Right lobe of liver (tissue), 6 donors: Measurements from ENCODE around the gene AXIN1. TPM values are rescaled to one million over a fixed set of nuclear protein-coding genes. Genes with fewer than 3 reads are reported as not detected.
A peak's percentile ranks its signal among the peaks of the same experiment; 100 is the strongest.
"Not testable (repeated sequence)": the region's sequence is repeated elsewhere in the genome, so short reads cannot be mapped to it uniquely, and the experiment has no call there.

ENCODE experiments used
- ATAC-seq, 4 donors: fragments of 200-7000 bp; cut with Tn5 transposase; one replicate each; pipeline ENCODE4 v1.9.1; 2020; ENCODE audit warnings: mild to moderate bottlenecking in 4 of 4, moderate library complexity in 4 of 4
- DNase-seq, 3 donors: peaks; one replicate each; pipeline ENCODE4 v3.0.0-alpha.2; 2020
- H3K27ac ChIP-seq, 3 donors: fragments of 200-600 bp; one replicate each; pipeline ENCODE4 v1.8.0; 2022
- H3K27me3 ChIP-seq, 2 donors: fragments of 200-600 bp; one replicate each; pipeline ENCODE4 v1.8.0; 2022
- H3K36me3 ChIP-seq, 4 donors: fragments of 200-600 bp; sonication (generic) in 1 of 4; one replicate each; pipeline versions ENCODE4 v1.5.1 to v1.8.0; 2017 to 2022; ENCODE audit warnings: control low read depth in 1 of 4
- H3K4me1 ChIP-seq, 4 donors: fragments of 200-600 bp; sonication (generic) in 1 of 4; one replicate each; pipeline versions ENCODE4 v1.5.1 to v1.8.0; 2017 to 2022; ENCODE audit warnings: control low read depth in 1 of 4
- H3K4me3 ChIP-seq, 3 donors: fragments of 200-600 bp; one replicate each; pipeline ENCODE4 v1.8.0; 2022
- H3K9me3 ChIP-seq, 4 donors: fragments of 200-600 bp; sonication (generic) in 1 of 4; one replicate each; pipeline versions ENCODE4 v1.5.1 to v1.8.0; 2017 to 2022; ENCODE audit warnings: control low read depth in 1 of 4
- POLR2A ChIP-seq: fragments of 450-650 bp; IDR thresholded peaks from one replicate; pipeline ENCODE4 v1.6.1; 2017; ENCODE audit warnings: antibody characterized with exemption, mild to moderate bottlenecking
- WGBS: methylation state at CpG from one replicate; pipeline ENCODE4 v1.1.6; 2018; ENCODE audit warnings: low coverage, low lambda C conversion rate; ENCODE audit not compliant: insufficient coverage; ENCODE audit errors: missing lambda C conversion rate; 5-methylcytosine and 5-hydroxymethylcytosine counted together
- intact Hi-C, 2 donors: fragments of 100-400 bp; cut with DNase I; formaldehyde crosslinking; loops; one replicate each; pipeline versions ENCODE4 v1.11.2 to v1.14.1; 2022
- total RNA-seq, 6 experiments: library from RNA; depleted of rRNA in 2 of 6; stranded (reverse); fragments of >200 nt in 2 of 6; fragmentation: NEBNext Ultra II Directional in 3 of 6; extraction: Animal tissue kit (Norgen Biotek cat#: 25700) in 3 of 6; gene quantifications; one replicate each; pipeline versions ENCODE4 v1.1.0 to v1.2.4, GENCODE V29; 2016 to 2023
- TF ChIP-seq, protein P1 (sequence below), 4 donors: fragments of 200-600 bp in 3 of 4; fragments of 450-650 bp in 1 of 4; IDR thresholded peaks; one replicate each; pipeline versions ENCODE4 v1.5.1 to v1.8.0; 2016 to 2022; ENCODE audit warnings: antibody characterized with exemption in 4 of 4, mild to moderate bottlenecking in 2 of 4
- donor health status: DM: no; HTN: yes; CAD: no.
- donor health status: DM: no; HTN: no; CAD: no.
- donor health status: DM: no; HTN: no; CAD: no.
- donor health status: DM: no; HTN: yes; CAD: no.
- donor health status: DM: no; HTN: yes; CAD: no.

AXIN1 gene
- total RNA-seq, 6 experiments from 2014 or later: 5.5 to 17.4 (median 9.4) TPM

DNA sequence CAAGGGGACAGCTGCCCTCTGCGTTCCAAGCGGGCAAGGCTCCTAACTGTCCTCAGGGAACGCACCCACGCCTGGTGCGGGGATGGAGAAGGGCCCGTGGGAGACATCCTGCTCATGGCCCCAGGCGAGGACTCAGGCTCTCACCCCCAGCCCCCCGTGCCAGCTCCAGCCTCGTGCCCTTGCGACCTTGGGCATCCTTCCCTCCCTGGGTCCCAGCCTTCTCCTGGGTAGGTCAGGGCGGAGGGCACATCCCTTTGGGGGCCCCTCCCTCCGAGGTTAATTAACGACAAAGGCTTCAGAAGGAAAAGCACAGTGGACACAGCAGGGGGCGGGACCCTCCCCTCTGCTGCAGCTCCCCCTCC, 26.3 kb upstream of the AXIN1 start:
- Histone ChIP-seq H3K9me3 (no peaks in the 10 kb centered on the region), H3K4me3 (no peak overlapping the region), H3K27ac (no peak overlapping the region), H3K36me3 (peaks cover 0 to 6% (median 0%) of the 10 kb centered on the region in 4 donors), H3K4me1 (peaks cover 0 to 5% (median 0%) of the 10 kb centered on the region in 4 donors), H3K27me3 (no peaks in the 10 kb centered on the region)
- peak in 2 of 3 donors; percentile 46 for DNase-seq
- TF ChIP-seq, protein P1, sequence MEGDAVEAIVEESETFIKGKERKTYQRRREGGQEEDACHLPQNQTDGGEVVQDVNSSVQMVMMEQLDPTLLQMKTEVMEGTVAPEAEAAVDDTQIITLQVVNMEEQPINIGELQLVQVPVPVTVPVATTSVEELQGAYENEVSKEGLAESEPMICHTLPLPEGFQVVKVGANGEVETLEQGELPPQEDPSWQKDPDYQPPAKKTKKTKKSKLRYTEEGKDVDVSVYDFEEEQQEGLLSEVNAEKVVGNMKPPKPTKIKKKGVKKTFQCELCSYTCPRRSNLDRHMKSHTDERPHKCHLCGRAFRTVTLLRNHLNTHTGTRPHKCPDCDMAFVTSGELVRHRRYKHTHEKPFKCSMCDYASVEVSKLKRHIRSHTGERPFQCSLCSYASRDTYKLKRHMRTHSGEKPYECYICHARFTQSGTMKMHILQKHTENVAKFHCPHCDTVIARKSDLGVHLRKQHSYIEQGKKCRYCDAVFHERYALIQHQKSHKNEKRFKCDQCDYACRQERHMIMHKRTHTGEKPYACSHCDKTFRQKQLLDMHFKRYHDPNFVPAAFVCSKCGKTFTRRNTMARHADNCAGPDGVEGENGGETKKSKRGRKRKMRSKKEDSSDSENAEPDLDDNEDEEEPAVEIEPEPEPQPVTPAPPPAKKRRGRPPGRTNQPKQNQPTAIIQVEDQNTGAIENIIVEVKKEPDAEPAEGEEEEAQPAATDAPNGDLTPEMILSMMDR (IDR thresholded peaks at IDR 0.05): no peak
- TF ChIP-seq POLR2A: no peak
- no peak for ATAC-seq
- 48% methylated on average over 2 of the region's 14 CpGs for WGBS
- intact Hi-C loops: no loop called here

DNA sequence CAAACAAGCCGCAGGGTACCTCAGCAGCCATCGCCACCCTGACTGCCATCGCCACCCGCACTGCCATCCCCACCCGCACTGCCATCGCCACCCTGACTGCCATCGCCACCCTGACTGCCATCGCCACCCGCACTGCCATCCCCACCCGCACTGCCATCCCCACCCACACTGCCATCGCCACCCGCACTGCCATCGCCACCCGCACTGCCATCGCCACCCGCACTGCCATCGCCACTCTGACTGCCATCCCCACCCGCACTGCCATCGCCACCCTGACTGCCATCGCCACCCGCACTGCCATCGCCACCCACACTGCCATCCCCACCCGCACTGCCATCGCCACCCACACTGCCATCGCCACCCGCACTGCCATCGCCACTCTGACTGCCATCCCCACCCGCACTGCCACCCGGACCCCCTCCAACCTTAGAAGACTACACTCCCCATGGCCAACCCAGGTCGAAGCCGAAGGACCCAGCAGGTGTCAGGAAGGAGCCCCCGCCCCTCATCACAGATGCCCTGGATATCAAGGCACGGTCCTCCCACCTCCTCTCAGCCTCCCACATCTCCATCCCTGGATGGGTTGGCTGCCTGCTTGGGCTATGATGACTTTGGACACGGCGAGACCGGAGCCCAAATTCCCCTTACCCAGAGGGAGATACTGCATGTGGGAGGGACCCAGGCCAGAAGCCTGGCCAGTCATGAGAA, 25.7 kb upstream of the AXIN1 start:
- H3K36me3 ChIP-seq, ATAC-seq, H3K27me3 ChIP-seq, H3K4me3 ChIP-seq, H3K9me3 ChIP-seq, H3K4me1 ChIP-seq, H3K27ac ChIP-seq, DNase-seq, intact Hi-C loops: not testable (repeated sequence)
- WGBS: 82% methylated on average over 22 of the region's 36 CpGs

DNA sequence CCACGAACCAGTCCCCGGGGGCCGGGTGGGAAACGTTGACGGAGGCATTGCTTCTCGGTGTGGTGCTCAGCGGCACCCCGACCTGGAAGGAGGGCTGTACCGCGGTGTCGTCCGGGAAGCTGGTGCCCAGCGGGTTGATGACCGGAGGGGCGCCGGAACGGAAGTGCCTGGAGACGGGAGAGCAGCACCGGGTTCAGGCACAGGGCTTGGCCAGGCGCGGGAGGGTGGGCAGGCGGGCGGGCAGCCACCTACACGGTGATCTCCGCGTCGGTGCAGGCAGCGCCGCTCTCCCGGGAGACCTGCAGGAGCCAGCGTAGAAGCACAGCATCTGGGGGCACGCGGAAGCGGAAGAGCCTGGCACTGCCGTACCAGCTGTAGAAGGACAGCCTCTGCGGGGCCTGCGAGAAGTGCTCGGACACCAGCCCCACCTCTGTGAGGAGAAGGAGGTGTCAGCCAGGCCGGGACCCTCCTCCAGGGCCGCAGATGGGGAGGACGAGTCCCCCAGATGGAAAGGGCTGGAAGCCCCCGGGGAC, 25.0 kb upstream of the AXIN1 start:
- H3K36me3 ChIP-seq: peaks cover 0 to 11% (median 0%) of the 10 kb centered on the region in 4 donors
- no peaks in the 10 kb centered on the region for H3K4me1 ChIP-seq
- ATAC-seq: no peak
- no peak overlapping the region for H3K4me3 ChIP-seq
- no peaks in the 10 kb centered on the region for H3K9me3 ChIP-seq
- TF ChIP-seq POLR2A: no peak
- TF ChIP-seq, protein P1 (IDR thresholded peaks at IDR 0.05): no peak
- H3K27ac ChIP-seq: no peak overlapping the region
- 83% methylated on average over 7 of the region's 42 CpGs for WGBS
- DNase-seq: peak in 1 of 3 donors; percentile 24
- H3K27me3 ChIP-seq: no peaks in the 10 kb centered on the region
- intact Hi-C loops: no loop called here

DNA sequence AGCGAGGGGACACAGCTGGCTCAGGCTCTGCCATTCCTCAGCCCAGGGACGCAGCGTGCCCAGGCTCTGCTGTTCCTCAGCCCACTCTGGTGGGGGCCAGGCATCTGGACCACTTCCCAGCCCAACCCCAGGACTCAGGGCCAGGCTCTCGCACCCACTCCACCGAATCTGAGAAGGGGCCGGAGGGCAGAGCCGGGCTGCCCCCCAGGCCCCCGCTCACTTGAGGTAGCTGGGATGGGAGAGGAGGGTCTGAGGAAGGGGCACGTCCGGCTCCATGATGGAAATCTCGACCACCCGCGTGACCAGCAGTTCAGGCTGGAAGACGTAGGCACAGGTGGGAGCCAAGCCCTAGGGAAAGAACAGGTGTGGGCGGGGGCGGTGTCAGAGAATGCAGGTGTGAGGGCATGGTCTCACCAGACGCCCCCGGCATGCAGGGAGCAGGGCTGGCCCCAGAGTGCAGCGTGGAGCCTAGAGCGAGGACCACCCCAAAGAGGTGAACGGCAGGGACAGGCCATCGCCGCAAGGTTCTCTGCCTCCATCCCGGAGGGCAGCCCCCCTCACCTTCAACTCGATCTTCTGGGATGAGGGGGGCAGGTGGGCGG, 24.4 kb upstream of the AXIN1 start:
- DNase-seq (peak in 2 of 3 donors; percentile 19 to 49), ATAC-seq (no peak)
- Histone ChIP-seq H3K4me1 (no peaks in the 10 kb centered on the region), H3K27me3 (no peaks in the 10 kb centered on the region), H3K27ac (no peak overlapping the region), H3K9me3 (no peaks in the 10 kb centered on the region), H3K4me3 (no peak overlapping the region), H3K36me3 (peaks cover 0 to 11% (median 0%) of the 10 kb centered on the region in 4 donors)
- TF ChIP-seq, protein P1 (IDR thresholded peaks at IDR 0.05): no peak
- TF ChIP-seq POLR2A: no peak
- intact Hi-C loops: no loop called here
- 87% methylated on average over 3 of the region's 26 CpGs for WGBS
